BJ (cell line): ENCODE data around the gene DGKD. TPM values are rescaled to one million over a fixed set of nuclear protein-coding genes. Genes with fewer than 3 reads are reported as not detected.

ENCODE experiments used
- CTCF ChIA-PET: fragments of 350-600 bp; formaldehyde crosslinking; extraction: SDS; loops from one replicate; lab custom pipeline; 2021; ENCODE audit warnings: antibody characterized with exemption, inconsistent platforms; lab: Yijun Ruan, JAX
- POLR2A ChIA-PET: fragments of 300-600 bp; sonication (Branson Sonifier 250); formaldehyde crosslinking; extraction: SDS; loops from one replicate; lab custom pipeline; 2021; ENCODE audit warnings: antibody characterized with exemption; lab: Charles Lee
- DNase-seq: peaks from one replicate; pipeline ENCODE4 v3.0.0-alpha.2; 2011; ENCODE audit warnings: low read depth
- H3K27me3 ChIP-seq: 2 replicates; pipeline ENCODE4 v1.6.0; 2011; ENCODE audit warnings: low read length; ENCODE audit not compliant: control insufficient read depth, insufficient read depth
- H3K36me3 ChIP-seq: 2 replicates; pipeline ENCODE4 v1.5.1; 2011; ENCODE audit warnings: low read length; ENCODE audit not compliant: control insufficient read depth, insufficient read depth
- H3K4me3 ChIP-seq: 2 replicates; pipeline ENCODE4 v1.5.1; 2011; ENCODE audit warnings: low read depth, mild to moderate bottlenecking, control low read depth, low read length
- polyA plus RNA-seq: library from polyadenylated mRNA; depleted of rRNA; stranded (reverse); fragments of >200 nt; gene quantifications from 2 replicates; pipeline ENCODE4 v1.2.3, GENCODE V29; 2011
- TF ChIP-seq, protein P1 (sequence below): IDR thresholded peaks from 2 replicates; pipeline ENCODE4 v1.5.1; 2011; ENCODE audit warnings: low read depth, mild to moderate bottlenecking, control low read depth, inconsistent platforms, low read length, moderate library complexity; ENCODE audit not compliant: insufficient read depth

The DGKD gene
- polyA plus RNA-seq, 1 experiment: 8.5 TPM

DNA sequence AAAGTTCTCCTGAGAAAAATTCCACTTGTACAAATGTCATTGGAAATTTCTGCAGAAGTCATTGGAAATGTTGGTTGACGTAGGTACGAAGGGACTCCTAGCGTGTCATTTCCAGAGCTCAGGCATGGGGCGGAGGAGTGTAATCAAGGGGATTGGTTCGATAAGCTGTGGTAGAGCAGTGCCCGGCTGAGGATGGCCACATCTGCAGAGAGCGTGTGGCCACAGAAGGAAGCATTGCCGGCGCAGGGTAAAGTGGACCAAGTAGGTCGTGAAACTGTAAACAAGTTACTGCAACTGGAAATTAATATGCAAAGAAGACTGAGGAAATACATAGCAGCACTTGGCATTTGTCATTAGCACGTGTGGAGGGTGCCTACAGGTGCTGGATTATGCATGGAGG lies 101.8 kb downstream of the DGKD start:
- DNase-seq: no peak
- H3K27me3 ChIP-seq: no peaks in the 10 kb centered on the region
- ChIA-PET CTCF (interaction anchor here (1.5 kb wide), 1 partner anchor 13 kb away, joined by 6 read pairs; no protein-coding TSS in a partner anchor), POLR2A (no interaction called here)
- TF ChIP-seq, protein P1, sequence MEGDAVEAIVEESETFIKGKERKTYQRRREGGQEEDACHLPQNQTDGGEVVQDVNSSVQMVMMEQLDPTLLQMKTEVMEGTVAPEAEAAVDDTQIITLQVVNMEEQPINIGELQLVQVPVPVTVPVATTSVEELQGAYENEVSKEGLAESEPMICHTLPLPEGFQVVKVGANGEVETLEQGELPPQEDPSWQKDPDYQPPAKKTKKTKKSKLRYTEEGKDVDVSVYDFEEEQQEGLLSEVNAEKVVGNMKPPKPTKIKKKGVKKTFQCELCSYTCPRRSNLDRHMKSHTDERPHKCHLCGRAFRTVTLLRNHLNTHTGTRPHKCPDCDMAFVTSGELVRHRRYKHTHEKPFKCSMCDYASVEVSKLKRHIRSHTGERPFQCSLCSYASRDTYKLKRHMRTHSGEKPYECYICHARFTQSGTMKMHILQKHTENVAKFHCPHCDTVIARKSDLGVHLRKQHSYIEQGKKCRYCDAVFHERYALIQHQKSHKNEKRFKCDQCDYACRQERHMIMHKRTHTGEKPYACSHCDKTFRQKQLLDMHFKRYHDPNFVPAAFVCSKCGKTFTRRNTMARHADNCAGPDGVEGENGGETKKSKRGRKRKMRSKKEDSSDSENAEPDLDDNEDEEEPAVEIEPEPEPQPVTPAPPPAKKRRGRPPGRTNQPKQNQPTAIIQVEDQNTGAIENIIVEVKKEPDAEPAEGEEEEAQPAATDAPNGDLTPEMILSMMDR: no peak
- H3K4me3 ChIP-seq: no peak overlapping the region
- H3K36me3 ChIP-seq: peaks cover 14% of the 10 kb centered on the region

DNA sequence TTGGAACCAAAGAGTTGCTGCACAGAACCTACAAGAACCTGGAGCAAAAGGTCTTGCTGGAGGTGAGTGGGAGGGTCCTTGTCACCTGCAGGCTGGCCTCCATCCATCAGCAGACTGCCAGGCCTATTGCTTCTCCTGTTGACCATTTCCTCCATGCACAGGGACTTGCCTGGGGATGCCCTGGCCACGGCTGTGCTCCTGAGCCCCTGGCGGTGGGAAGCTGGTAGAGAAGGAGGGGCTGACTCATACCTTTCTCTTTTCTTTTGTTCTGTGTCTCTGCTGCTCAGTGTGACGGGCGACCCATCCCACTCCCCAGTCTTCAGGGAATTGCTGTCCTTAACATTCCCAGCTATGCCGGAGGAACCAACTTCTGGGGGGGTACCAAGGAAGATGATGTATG lies 102.6 kb downstream of the DGKD start:
- TF ChIP-seq, protein P1: no peak
- CTCF ChIA-PET: interaction anchor here (0.9 to 2.2 kb wide), 3 partner anchors 8 to 13 kb away, joined by 3 to 12 read pairs (median 5); no protein-coding TSS in a partner anchor

DNA sequence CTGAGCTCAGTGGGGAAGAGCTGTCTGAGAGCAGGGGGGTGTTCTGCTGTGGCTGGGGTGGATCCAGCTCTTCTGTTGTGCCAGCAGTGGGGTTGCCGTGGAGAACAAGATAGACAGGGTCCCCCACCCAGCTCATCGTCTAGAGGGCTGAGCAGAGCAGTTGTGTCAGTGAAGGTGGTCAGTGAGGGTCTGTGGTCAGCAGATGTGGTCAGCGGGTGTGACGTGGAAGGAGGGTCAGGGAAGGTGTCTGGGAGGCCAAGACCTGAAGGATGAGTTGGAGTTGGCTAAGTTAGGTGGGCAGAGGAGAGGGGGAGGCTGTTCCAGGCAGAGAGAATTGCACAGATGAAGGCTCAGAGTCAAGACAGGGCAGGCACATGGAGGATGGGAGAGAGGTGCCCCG lies 103.1 kb downstream of the DGKD start:
- ChIA-PET POLR2A (no interaction called here), CTCF (interaction anchor here (0.9 to 2.2 kb wide), 3 partner anchors 9 to 14 kb away, joined by 3 to 12 read pairs (median 5); no protein-coding TSS in a partner anchor)
- TF ChIP-seq, protein P1: no peak
- H3K27me3 ChIP-seq: no peaks in the 10 kb centered on the region
- no peak overlapping the region for H3K4me3 ChIP-seq
- no peak for DNase-seq
- H3K36me3 ChIP-seq: peaks cover 13% of the 10 kb centered on the region

More for the DNA sequence above, 102.6 kb downstream of the DGKD start:
- no peak for DNase-seq
- peaks cover 15% of the 10 kb centered on the region for H3K36me3 ChIP-seq
- POLR2A ChIA-PET: no interaction called here
- H3K27me3 ChIP-seq: no peaks in the 10 kb centered on the region
- no peak overlapping the region for H3K4me3 ChIP-seq

DNA sequence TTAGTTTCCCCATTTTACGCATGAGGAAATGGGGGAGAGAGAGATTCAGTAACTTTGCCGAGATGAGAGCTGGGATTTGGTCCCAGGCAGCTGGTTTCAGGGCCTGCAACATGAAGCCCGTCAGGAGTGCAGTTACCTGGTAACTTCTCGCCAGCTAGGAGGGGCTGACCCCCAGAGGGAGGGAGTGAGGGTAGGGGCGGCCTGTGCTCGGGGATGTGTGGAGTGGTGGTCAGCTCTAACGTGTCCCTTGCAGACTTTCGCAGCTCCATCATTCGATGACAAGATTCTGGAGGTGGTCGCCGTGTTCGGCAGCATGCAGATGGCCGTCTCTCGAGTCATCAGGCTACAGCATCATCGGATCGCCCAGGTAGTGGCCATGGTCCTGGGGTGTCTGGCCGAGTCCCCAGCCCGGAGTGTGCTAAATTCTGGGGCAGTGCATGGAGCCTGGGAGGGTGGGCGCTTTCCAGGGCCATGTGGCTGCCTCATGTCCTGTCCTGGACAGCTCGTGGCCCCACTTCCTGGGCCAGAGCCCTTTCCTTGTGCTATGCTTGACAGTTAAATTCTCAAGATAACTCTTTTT lies 103.8 kb downstream of the DGKD start:
- Histone ChIP-seq H3K4me3 (no peak overlapping the region), H3K36me3 (peaks cover 18% of the 10 kb centered on the region), H3K27me3 (no peaks in the 10 kb centered on the region)
- ChIA-PET POLR2A (no interaction called here), CTCF (interaction anchor here (1.4 to 2.2 kb wide), 2 partner anchors 9 to 15 kb away, joined by 5 to 12 read pairs; no protein-coding TSS in a partner anchor)
- TF ChIP-seq, protein P1: no peak
- DNase-seq: no peak

DNA sequence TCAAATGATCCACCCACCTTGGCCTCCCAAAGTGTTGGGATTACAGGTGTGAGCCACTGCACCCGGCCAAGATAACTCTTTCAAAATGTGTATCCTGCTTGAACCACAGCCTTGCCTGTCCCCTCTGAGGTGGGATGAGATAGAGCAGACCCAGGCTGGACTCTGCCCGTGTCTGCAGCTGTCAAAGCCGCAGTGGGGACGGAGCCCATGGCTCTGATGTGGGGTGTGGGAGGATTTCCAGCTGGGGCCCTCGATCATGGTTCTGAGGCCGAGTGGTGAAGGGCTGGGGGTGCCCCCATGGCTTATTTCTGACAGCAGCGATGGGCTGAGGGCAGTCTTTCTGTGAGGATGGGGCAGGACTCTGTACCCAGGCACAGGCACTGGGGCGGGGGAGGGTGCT lies 104.5 kb downstream of the DGKD start:
- TF ChIP-seq, protein P1: no peak
- Histone ChIP-seq H3K4me3 (no peak overlapping the region), H3K27me3 (no peaks in the 10 kb centered on the region), H3K36me3 (peaks cover 23% of the 10 kb centered on the region)
- CTCF ChIA-PET: interaction anchor here (1.0 to 2.2 kb wide), 3 partner anchors 10 to 15 kb away, joined by 4 to 12 read pairs (median 4); no protein-coding TSS in a partner anchor
- no peak for DNase-seq
- POLR2A ChIA-PET: no interaction called here
